ENCODE data around the gene SIGLEC11. TPM values are rescaled to one million over a fixed set of nuclear protein-coding genes. Genes with fewer than 3 reads are reported as not detected.

The SIGLEC11 gene
- total RNA-seq, 2 donors from 2014 or later = not detected

DNA sequence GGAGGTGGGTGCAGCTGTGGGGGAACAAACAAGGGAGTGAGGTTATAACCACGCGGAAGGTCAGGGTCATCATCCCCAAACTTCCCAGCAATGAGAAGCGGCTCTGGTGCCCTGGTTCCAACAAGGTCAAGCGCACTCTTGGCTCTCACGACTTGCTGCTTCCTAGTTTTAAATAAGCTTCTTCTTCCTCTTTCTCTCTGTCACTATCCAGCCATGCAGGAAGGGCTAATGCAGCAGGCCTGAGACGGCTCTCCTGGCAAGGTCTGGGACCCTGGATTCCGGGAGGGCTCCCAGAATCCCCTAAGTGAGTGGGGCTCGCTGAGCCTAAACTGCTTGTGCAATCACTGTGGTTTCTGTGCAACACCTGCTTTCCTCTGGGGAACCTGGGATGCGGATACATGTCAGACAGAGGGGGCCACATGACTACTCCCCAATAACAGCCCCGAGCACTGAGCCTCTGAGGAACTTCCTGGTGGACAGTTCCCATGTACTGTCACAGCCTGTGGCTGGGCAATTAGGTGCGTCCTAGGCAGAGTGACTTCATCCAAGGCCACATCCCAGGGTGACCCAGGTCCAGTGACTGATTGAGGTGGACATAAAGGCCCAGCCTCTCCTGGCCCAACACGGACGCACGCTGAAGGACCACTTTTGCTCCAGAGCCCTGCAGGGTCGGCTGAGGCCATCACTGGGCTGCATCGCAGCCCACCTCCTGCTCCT is 40.0 kb upstream of the SIGLEC11 start:
- Histone ChIP-seq H3K4me1 (ENCODE audit: control insufficient read depth, insufficient read depth, low read length) (no peaks in the 10 kb centered on the region), H3K9ac (ENCODE audit: extremely low read depth, low read length, poor library complexity, severe bottlenecking) (no peak overlapping the region), H3K27ac (ENCODE audit: low read depth, low read length) (no peak overlapping the region), H3K36me3 (ENCODE audit: control insufficient read depth, insufficient read depth, low read length) (peaks cover 28% of the 10 kb centered on the region), H3K9me3 (ENCODE audit: control insufficient read depth, low read length) (no peaks in the 10 kb centered on the region), H3K27me3 (ENCODE audit: control insufficient read depth, insufficient read depth, low read length, poor library complexity, severe bottlenecking) (no peaks in the 10 kb centered on the region), H3K4me3 (ENCODE audit: low read length) (no peak overlapping the region)
- WGBS, 2 experiments (ENCODE audit: insufficient coverage in 1 of 2, insufficient read length in 1 of 2) = 91 to 96% methylated on average over 15 to 16 of the region's 16 CpGs
- no peak overlapping the region for H3K27ac Mint-ChIP-seq
- H3K36me3 Mint-ChIP-seq (ENCODE audit: low read depth) = peaks cover 52% of the 10 kb centered on the region
- no peaks in the 10 kb centered on the region for H3K4me1 Mint-ChIP-seq
- TF ChIP-seq, protein P1, sequence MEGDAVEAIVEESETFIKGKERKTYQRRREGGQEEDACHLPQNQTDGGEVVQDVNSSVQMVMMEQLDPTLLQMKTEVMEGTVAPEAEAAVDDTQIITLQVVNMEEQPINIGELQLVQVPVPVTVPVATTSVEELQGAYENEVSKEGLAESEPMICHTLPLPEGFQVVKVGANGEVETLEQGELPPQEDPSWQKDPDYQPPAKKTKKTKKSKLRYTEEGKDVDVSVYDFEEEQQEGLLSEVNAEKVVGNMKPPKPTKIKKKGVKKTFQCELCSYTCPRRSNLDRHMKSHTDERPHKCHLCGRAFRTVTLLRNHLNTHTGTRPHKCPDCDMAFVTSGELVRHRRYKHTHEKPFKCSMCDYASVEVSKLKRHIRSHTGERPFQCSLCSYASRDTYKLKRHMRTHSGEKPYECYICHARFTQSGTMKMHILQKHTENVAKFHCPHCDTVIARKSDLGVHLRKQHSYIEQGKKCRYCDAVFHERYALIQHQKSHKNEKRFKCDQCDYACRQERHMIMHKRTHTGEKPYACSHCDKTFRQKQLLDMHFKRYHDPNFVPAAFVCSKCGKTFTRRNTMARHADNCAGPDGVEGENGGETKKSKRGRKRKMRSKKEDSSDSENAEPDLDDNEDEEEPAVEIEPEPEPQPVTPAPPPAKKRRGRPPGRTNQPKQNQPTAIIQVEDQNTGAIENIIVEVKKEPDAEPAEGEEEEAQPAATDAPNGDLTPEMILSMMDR (conservative IDR thresholded peaks at IDR 0.05) = no peak
- no peaks in the 10 kb centered on the region for H3K27me3 Mint-ChIP-seq (ENCODE audit: insufficient read depth)
- no peaks in the 10 kb centered on the region for H3K9me3 Mint-ChIP-seq
- DNase-seq = no peak
- no peak overlapping the region for H3K4me3 Mint-ChIP-seq

GRCh38 chr19:50000038-50000840 is 39.3 kb upstream of the SIGLEC11 start:
- no peak overlapping the region for H3K4me3 Mint-ChIP-seq
- TF ChIP-seq, protein P1 (conservative IDR thresholded peaks at IDR 0.05) = no peak
- H3K4me1 Mint-ChIP-seq = no peaks in the 10 kb centered on the region

DNA sequence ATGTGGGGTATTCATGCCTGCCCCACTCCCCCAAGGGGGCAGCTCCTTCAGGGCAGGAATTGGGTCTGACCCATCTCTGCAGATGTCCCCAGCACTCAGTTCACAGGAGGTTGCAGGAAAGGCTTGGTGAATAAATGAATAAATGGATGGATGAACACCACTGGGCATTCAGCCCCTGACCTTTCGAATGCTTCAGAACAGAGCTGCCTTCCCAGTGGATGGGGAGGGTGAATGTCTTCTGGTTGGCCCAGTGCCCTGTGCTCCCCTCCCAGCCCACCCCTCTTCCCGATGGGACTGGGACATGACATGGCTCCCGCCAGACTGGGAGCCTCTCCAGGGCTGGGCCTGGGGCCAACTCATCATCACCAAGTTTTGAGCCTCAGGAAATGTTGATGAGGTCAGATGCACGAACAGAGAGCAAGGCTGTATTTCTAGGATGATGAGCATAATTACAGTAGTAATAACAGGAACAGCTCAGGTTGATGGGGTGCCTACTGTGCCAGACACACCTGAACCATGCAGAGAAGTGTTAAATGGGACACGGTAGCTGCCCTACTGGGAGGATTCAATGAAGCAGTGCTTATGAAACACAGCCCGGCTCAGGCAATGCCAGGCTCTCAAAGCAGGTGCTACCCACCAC is 38.5 kb upstream of the SIGLEC11 start:
- WGBS, 2 experiments (ENCODE audit: insufficient coverage in 1 of 2, insufficient read length in 1 of 2) = 91 to 96% methylated on average over 4 to 6 of the region's 6 CpGs
- no peak overlapping the region for H3K27ac Mint-ChIP-seq
- H3K9me3 ChIP-seq (ENCODE audit: control insufficient read depth, low read length) = no peaks in the 10 kb centered on the region

More at GRCh38 chr19:50000038-50000840, 39.3 kb upstream of the SIGLEC11 start:
- no peaks in the 10 kb centered on the region for H3K27me3 ChIP-seq (ENCODE audit: control insufficient read depth, insufficient read depth, low read length, poor library complexity, severe bottlenecking)
- no peak overlapping the region for H3K9ac ChIP-seq (ENCODE audit: extremely low read depth, low read length, poor library complexity, severe bottlenecking)
- H3K9me3 ChIP-seq (ENCODE audit: control insufficient read depth, low read length) = no peaks in the 10 kb centered on the region
- no peaks in the 10 kb centered on the region for H3K4me1 ChIP-seq (ENCODE audit: control insufficient read depth, insufficient read depth, low read length)
- no peaks in the 10 kb centered on the region for H3K27me3 Mint-ChIP-seq (ENCODE audit: insufficient read depth)
- WGBS, 2 experiments (ENCODE audit: insufficient coverage in 1 of 2, insufficient read length in 1 of 2) = 91 to 94% methylated on average over 17 to 20 of the region's 20 CpGs
- peaks cover 24% of the 10 kb centered on the region for H3K36me3 ChIP-seq (ENCODE audit: control insufficient read depth, insufficient read depth, low read length)
- H3K9me3 Mint-ChIP-seq = no peaks in the 10 kb centered on the region
- H3K4me3 ChIP-seq (ENCODE audit: low read length) = no peak overlapping the region
- no peak overlapping the region for H3K27ac ChIP-seq (ENCODE audit: low read depth, low read length)
- no peak overlapping the region for H3K27ac Mint-ChIP-seq
- no peak for DNase-seq
- H3K36me3 Mint-ChIP-seq (ENCODE audit: low read depth) = peaks cover 52% of the 10 kb centered on the region

More for the DNA sequence above, 38.5 kb upstream of the SIGLEC11 start:
- no peak overlapping the region for H3K4me3 Mint-ChIP-seq
- TF ChIP-seq, protein P1 (conservative IDR thresholded peaks at IDR 0.05) = no peak
- Histone ChIP-seq H3K27me3 (ENCODE audit: control insufficient read depth, insufficient read depth, low read length, poor library complexity, severe bottlenecking) (no peaks in the 10 kb centered on the region), H3K4me3 (ENCODE audit: low read length) (no peak overlapping the region), H3K36me3 (ENCODE audit: control insufficient read depth, insufficient read depth, low read length) (peaks cover 24% of the 10 kb centered on the region), H3K9ac (ENCODE audit: extremely low read depth, low read length, poor library complexity, severe bottlenecking) (no peak overlapping the region), H3K27ac (ENCODE audit: low read depth, low read length) (no peak overlapping the region), H3K4me1 (ENCODE audit: control insufficient read depth, insufficient read depth, low read length) (no peaks in the 10 kb centered on the region)
- H3K27me3 Mint-ChIP-seq (ENCODE audit: insufficient read depth) = no peaks in the 10 kb centered on the region
- no peaks in the 10 kb centered on the region for H3K9me3 Mint-ChIP-seq
- DNase-seq = no peak
- no peaks in the 10 kb centered on the region for H3K4me1 Mint-ChIP-seq
- H3K36me3 Mint-ChIP-seq (ENCODE audit: low read depth) = peaks cover 53% of the 10 kb centered on the region
